Femur (tissue), 1 donor: ENCODE measurements around the gene ARCN1.
"Not testable (repeated sequence)": the region's sequence is repeated elsewhere in the genome, so short reads cannot be mapped to it uniquely, and the experiment has no call there.

Source experiments
- DNase-seq: peaks from one replicate; pipeline ENCODE4 v3.0.0-alpha.2; 2017

Gene ARCN1

DNA sequence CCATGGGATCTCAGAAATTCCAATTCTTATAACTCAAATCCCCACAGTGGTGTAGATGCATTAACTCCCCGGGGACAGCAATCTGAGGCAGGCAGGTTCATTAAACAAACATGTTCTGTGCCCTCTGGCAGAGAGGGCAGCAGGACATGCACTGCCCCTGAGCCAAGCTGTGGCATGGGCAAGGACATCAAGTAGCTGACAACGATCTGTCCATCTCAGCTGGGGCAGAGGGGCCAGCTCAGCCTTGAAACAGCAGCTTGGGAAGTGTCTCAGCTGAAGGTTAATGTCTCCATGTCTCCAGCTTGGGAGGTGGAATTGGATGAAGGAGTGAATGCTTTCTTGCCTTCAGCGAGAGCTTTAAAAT, 27.6 kb upstream of the ARCN1 start:
- DNase-seq = no peak

DNA sequence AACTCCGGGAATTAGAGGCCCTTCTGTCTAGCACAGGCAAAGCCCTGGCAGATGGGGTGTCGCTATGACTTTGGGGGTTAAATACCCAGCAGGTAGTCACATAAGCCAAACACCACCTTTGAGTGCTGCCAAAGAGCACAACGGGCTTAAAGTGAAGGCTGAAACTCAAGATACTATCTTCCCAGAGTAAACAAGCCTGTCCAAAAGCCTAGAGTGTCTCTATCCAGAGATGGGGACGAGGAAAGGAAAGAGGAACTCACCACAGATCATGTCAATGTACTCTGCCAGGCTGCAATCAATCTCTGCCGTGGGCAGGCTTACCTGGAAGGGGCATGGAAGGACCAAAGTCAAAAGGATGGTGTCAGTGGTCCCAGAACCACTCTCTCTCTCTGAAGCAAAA, 26.7 kb upstream of the ARCN1 start:
- DNase-seq = no peak

- DNase-seq = no peak
Observed at GRCh38 chr11:118547132-118547531, 25.1 kb upstream of the ARCN1 start.

- no peak for DNase-seq
Observed at GRCh38 chr11:118552341-118552740, 19.9 kb upstream of the ARCN1 start.

DNA sequence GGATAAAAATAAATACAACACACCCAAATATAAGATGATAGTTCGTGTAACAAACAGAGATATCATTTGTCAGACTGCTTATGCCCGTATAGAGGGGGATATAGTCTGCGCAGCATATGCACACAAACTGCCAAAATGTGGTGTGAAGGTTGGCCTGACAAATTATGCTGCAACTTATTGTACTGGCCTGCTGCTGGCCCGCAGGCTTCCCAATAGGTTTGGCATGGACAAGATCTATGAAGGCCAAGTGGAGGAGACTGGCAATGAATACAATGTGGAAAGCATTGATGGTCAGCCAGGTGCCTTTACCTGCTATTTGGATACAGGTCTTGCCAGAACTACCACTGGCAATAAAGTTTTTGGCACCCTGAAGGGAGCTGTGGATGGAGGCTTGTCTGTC, 11.4 kb upstream of the ARCN1 start:
- no peak for DNase-seq

GRCh38 chr11:118565051-118565450, 7.2 kb upstream of the ARCN1 start:
- DNase-seq = peak; percentile 81

GRCh38 chr11:118569670-118570069, 2.5 kb upstream of the ARCN1 start:
- DNase-seq = no peak

DNA sequence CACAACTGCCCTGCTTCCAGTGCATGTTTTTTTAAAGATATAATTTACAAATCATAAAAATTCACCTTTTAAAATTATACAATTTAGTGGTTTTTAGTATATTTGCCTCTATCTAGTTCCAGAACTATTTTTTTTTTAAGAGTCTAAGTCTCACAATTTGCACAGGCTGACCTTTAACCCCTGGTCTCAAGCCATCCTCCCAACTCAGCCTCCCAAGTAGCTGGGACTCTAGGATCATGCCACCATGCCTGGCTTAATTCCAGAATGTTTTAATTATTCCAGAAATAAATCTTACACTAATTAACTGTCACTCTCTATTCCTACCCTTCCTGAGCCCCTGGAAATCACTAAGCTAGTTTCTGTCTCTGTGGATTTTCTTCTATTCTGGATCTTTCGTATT, 1.4 kb upstream of the ARCN1 start:
- no peak for DNase-seq

- DNase-seq = peak; percentile 37
Observed at GRCh38 chr11:118571701-118572060, 528 bp upstream of the ARCN1 start.

DNA sequence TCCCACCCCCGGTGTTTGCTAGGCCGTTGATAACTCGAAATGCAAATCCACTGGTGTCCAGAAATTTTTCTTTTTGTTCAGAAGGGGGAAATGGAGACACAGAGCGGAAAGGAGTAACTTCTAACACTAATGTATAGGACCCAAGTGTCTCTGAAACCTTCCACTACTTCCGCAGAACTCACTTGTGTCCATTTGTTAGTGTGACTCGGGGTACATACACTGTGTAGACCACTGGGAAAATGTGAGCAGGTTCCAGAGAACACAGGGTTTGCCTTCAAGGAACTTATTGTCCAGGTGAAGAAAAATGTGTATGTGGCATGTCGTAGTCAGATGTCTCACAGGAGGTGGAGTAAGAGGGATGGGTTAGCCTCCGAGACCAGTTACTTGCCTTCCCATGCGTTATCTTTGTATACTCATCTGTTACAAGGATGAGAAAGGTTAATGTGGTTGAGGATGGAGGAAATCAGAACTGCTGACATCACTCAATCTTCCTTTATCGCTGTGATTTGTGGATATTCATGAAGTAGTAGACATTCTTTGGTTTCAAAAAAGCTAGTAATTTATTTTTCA, 857 bp downstream of the ARCN1 start:
- peak; percentile 43 for DNase-seq

GRCh38 chr11:118574636-118575035, 2.4 kb downstream of the ARCN1 start:
- no peak for DNase-seq

DNA sequence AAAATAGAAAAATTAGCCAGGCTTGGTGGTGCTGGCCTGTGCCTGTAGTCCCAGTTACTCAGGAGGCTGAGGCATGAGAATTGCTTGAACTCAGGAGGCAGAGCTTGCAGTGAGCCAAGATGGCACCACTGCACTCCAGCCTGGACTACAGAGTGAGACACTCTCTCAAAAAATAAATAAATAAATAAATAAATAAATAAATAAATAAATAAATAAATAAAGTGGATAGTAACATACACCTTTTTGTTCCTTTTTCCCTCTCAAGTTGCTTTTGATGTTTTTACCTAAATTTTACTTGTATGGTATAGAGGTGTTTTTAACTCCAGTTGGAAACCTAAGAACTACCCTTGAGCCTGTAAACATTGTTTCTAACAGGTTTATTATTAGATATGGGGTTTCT, 5.8 kb downstream of the ARCN1 start:
- not testable (repeated sequence) for DNase-seq

- no peak for DNase-seq
Observed at GRCh38 chr11:118581057-118581456, 8.8 kb downstream of the ARCN1 start.

DNA sequence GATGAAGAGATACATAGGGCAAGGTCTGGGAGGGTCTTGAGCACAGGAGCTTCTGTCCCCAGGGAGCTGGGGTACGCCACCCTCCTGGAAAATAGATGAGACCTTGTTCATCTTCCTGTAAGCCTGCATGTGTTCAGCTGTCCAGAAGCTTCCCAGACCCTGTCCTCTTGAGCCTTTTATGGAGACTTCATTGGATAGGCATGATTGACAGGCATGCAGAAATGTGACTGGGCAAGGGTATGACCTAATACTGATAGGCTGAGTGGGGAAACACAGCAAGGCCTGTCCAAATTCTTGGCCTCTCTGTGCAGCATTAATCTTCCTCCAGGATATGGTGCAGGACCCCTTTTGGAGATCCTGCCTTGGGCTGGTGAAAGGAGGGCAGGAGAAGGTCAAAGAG, 15.7 kb downstream of the ARCN1 start:
- DNase-seq = no peak

- DNase-seq = no peak
Observed at GRCh38 chr11:118592616-118593367, 20.6 kb downstream of the ARCN1 start.

GRCh38 chr11:118594984-118595383, 22.8 kb downstream of the ARCN1 start:
- not testable (repeated sequence) for DNase-seq

DNA sequence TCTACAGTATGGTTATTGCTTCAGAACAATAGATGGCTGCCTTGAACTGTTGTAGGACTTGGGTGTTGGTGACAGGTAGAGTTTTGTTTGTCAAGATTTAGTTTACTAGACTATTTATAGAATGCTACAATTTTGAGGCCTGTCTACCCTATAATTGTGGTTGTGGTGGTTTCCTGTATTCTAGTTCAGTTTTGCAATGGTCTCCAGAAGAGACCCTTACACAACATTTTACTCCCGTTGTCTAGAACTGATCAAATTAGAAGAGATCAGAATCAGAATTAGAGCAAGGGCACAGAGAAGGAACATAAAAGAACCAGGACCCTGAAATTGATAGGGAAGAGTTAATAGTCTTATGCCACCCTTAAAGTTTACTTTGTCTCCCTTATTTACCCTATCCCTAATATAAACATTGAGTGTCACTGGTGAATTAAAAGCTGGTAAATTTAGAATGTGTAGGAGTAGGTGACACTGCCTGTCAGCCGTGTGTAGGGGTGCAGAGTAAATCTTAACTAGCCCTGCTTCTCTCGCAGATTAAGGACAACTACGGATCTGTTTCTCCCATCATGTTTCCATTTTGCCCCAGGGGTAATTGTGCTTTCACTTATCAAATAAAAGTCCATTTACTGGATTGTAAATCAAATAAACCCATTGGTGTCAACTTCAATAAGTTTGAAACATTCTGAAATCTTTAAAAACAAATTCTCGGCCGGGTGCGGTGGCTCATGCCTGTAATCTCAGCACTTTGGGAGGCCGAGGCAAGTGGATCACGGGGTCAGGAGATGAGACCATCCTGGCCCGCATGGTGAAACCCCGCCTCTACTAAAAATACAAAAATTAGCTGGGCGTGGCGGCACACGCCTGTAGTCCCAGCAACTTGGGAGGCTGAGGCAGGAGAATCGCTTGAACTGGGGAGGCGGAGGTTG, 24.3 kb downstream of the ARCN1 start:
- DNase-seq = no peak

- no peak for DNase-seq
Observed at GRCh38 chr11:118597556-118597955, 25.3 kb downstream of the ARCN1 start.

GRCh38 chr11:118602331-118602730, 30.1 kb downstream of the ARCN1 start:
- DNase-seq = no peak

- DNase-seq = not testable (repeated sequence)
Observed at GRCh38 chr11:118603709-118604108, 31.5 kb downstream of the ARCN1 start.

- DNase-seq = no peak
Observed at GRCh38 chr11:118604566-118604965, 32.4 kb downstream of the ARCN1 start.

DNA sequence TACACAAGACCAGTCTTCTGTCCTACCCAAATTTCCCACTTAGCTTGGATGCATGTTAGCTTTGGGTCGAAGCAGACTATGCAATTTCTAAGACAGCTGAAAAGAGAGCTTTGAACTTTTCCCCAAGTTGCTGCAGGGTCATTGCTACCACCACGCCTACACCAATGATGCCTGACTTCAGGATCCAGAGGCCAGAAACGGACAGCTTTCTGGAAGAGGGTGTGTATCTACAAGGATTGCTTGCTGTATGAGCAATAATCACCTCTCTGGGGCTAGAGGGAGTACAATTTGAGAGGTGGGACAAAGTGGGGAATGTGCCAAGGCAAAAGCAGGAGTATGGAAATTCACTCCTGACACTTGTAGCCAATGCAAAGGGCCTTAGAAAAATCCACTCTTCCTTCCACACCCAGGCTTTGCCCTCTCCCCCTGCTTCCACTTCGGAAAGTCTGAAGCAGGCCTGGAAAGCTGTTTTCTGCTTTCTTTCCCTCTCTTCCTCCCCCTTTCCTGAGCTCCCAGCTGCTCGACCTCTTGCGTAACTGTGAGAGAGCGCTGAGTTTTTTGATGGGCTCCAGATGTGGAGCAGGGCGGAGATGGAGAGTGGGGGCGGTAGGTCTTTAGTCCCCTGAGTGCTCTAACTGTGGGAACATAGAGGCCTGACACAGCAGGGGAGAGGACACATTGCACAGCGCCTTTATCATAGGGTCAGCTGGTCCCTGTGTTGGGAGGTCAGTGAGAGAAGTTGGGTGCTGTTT, 33.1 kb downstream of the ARCN1 start:
- peak; percentile 94 for DNase-seq
